Endodermal cell (in vitro differentiated cells): ENCODE data around the gene SGMS1. TPM values are rescaled to one million over a fixed set of nuclear protein-coding genes. Genes with fewer than 3 reads are reported as not detected.

Experiments used
- DNase-seq: peaks from one replicate; pipeline ENCODE4 v3.0.0-alpha.2; 2017
- H3K27ac ChIP-seq: 2 replicates; pipeline ENCODE4 v1.5.1; 2013; ENCODE audit warnings: mild to moderate bottlenecking, low read depth, low read length, moderate library complexity
- H3K27me3 ChIP-seq: 2 replicates; pipeline ENCODE4 v1.6.1; 2013; ENCODE audit warnings: mild to moderate bottlenecking, low read length, moderate library complexity; ENCODE audit not compliant: insufficient read depth, control insufficient read depth, poor library complexity, severe bottlenecking
- H3K36me3 ChIP-seq: 2 replicates; pipeline ENCODE4 v1.7.0; 2013; ENCODE audit warnings: mild to moderate bottlenecking, low read length, moderate library complexity; ENCODE audit not compliant: control insufficient read depth, insufficient read depth
- H3K4me1 ChIP-seq: one replicate; pipeline ENCODE4 v1.7.0; 2013; ENCODE audit warnings: low read length; ENCODE audit not compliant: control insufficient read depth, insufficient read depth
- H3K4me3 ChIP-seq: 2 replicates; pipeline ENCODE4 v1.5.1; 2013; ENCODE audit warnings: mild to moderate bottlenecking, low read length, moderate library complexity
- H3K9ac ChIP-seq: 2 replicates; pipeline ENCODE4 v1.6.1; 2013; ENCODE audit warnings: mild to moderate bottlenecking, low read length, moderate library complexity; ENCODE audit not compliant: poor library complexity, severe bottlenecking; ENCODE audit errors: extremely low read depth
- H3K9me3 ChIP-seq: 2 replicates; pipeline ENCODE4 v1.6.1; 2013; ENCODE audit warnings: mild to moderate bottlenecking, low read length, moderate library complexity; ENCODE audit not compliant: control insufficient read depth
- H3K27ac Mint-ChIP-seq: 2 replicates; pipeline ENCODE4 v1.8.0; 2020; ENCODE audit warnings: mixed read lengths
- H3K27me3 Mint-ChIP-seq: 2 replicates; pipeline ENCODE4 v1.8.0; 2021; ENCODE audit warnings: mild to moderate bottlenecking, mixed read lengths; ENCODE audit not compliant: insufficient read depth
- H3K36me3 Mint-ChIP-seq: 2 replicates; pipeline ENCODE4 v1.8.0; 2020; ENCODE audit warnings: low read depth, mixed read lengths
- H3K4me1 Mint-ChIP-seq: 2 replicates; pipeline ENCODE4 v1.8.0; 2020; ENCODE audit warnings: mixed read lengths
- H3K4me3 Mint-ChIP-seq: 2 replicates; pipeline ENCODE4 v1.8.0; 2020; ENCODE audit warnings: mild to moderate bottlenecking, moderate library complexity, mixed read lengths
- H3K9me3 Mint-ChIP-seq: 2 replicates; pipeline ENCODE4 v1.8.0; 2020; ENCODE audit warnings: mild to moderate bottlenecking, mixed read lengths
- WGBS, 2 experiments: methylation state at CpG; one replicate each; pipeline versions ENCODE4 v1.1.5 to v1.1.7; 2013; ENCODE audit warnings: missing lambda C conversion rate in 2 of 2, mixed read lengths in 1 of 2; ENCODE audit not compliant: insufficient coverage in 1 of 2, insufficient read length in 1 of 2; 5-methylcytosine and 5-hydroxymethylcytosine counted together
- total RNA-seq, 2 donors: library from RNA; stranded (reverse); fragmentation: NEBNext Ultra II Directional in 1 of 2; extraction: Animal tissue kit (Norgen Biotek cat#: 25700) in 1 of 2; gene quantifications; 2 replicates in 1 of 2; 3 replicates in 1 of 2; pipeline ENCODE4 v1.2.1, GENCODE V29; 2021
- TF ChIP-seq, protein P1 (sequence below): fragments of 200-600 bp; sonication (generic); conservative IDR thresholded peaks from 2 replicates; pipeline ENCODE4 v1.5.0; 2021; ENCODE audit warnings: antibody characterized with exemption, mild to moderate bottlenecking

The SGMS1 gene
- total RNA-seq, 2 donors from 2014 or later, result 12.0 to 14.3 TPM

DNA sequence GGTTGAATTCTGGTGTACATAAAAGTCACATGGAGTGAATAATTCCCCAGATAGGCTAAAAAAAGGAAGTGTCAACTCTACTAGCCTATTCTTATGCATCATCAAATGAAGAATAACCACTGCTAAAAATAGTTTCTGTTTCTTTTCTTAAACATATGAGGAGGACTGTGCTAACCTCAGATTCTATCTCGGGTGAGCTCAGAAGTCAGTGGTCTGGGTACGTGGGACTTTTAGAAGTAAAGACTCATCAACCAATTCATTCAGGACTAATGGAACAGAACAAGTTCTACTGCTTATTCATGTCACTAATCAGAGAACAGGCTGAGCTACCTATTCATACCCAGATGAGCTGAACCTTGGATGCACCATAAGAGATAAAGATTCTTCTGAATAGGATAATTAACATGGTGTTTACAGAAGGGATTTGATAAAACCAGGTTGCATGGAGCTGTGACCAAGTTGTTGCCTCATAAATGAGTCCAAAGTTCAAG lies 362.9 kb downstream of the SGMS1 start:
- peaks cover 34% of the 10 kb centered on the region for H3K9me3 Mint-ChIP-seq
- H3K4me1 ChIP-seq, result peaks cover 6% of the 10 kb centered on the region
- peaks cover 7% of the 10 kb centered on the region for H3K4me1 Mint-ChIP-seq
- H3K9me3 ChIP-seq, result no peaks in the 10 kb centered on the region
- H3K27ac Mint-ChIP-seq, result no peak overlapping the region
- H3K27me3 Mint-ChIP-seq, result peaks cover 13% of the 10 kb centered on the region
- no peak overlapping the region for H3K27ac ChIP-seq
- no peaks in the 10 kb centered on the region for H3K36me3 Mint-ChIP-seq
- no peaks in the 10 kb centered on the region for H3K27me3 ChIP-seq
- no peaks in the 10 kb centered on the region for H3K36me3 ChIP-seq
- H3K4me3 ChIP-seq, result no peak overlapping the region
- H3K9ac ChIP-seq, result no peak overlapping the region
- no peak overlapping the region for H3K4me3 Mint-ChIP-seq
- DNase-seq, result no peak
- 88 to 93% methylated on average over 2 of the region's 2 CpGs for WGBS, 2 experiments
- TF ChIP-seq, protein P1, sequence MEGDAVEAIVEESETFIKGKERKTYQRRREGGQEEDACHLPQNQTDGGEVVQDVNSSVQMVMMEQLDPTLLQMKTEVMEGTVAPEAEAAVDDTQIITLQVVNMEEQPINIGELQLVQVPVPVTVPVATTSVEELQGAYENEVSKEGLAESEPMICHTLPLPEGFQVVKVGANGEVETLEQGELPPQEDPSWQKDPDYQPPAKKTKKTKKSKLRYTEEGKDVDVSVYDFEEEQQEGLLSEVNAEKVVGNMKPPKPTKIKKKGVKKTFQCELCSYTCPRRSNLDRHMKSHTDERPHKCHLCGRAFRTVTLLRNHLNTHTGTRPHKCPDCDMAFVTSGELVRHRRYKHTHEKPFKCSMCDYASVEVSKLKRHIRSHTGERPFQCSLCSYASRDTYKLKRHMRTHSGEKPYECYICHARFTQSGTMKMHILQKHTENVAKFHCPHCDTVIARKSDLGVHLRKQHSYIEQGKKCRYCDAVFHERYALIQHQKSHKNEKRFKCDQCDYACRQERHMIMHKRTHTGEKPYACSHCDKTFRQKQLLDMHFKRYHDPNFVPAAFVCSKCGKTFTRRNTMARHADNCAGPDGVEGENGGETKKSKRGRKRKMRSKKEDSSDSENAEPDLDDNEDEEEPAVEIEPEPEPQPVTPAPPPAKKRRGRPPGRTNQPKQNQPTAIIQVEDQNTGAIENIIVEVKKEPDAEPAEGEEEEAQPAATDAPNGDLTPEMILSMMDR, result no peak

Other genes starting within 250 kb of the SGMS1 start
- gene ASAH2B, start 116.0 kb upstream of the SGMS1 start, total RNA-seq, result 1 to 10 TPM; 6.4 to 7.4 TPM